NOMO-1 treated with DMSO at 0.1 percent for 48 hours (cell line): Measurements from ENCODE around the gene HOXD12.

Source experiments
- DNase-seq: peaks from one replicate; lab custom pipeline; 2025; ENCODE audit not compliant: unreplicated experiment; lab: John Stamatoyannopoulos, UW

Gene HOXD12

DNA sequence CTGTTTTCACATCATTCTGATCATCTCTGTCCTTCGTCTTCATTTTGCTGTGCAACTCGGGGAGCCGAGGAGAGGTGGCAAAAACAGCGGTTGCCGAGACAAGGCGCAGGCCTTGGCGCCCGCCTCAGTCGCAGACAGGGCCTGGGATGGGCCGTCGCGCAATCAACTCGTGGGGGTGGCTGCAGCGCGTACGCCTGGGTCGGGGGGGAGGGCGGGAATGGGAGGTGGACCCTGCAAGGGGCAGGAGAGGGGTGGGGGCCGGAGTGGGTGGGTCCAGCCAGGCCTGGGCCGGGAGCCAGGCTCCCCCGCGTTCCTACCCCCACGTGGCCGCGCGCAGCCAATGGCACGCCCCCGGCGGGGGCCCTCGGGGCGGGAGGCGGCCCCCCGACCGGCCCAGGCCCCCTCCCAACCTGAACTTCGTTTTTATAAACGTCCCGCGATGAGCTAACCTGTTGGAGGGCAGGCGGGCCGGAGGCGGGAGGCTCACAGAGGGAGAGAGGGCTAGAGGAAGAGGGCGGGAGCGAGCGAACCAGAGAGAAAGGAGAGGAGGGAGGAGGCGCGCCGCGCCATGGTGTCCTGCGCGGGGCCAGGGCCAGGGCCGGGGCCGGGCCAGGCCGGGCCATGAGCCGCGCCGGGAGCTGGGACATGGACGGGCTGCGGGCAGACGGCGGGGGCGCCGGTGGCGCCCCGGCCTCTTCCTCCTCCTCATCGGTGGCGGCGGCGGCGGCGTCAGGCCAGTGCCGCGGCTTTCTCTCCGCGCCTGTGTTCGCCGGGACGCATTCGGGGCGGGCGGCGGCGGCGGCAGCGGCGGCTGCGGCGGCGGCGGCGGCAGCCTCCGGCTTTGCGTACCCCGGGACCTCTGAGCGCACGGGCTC, 7.1 kb upstream of the HOXD12 start, which contains the start of gene HOXD13:
HOXD13 (plus strand) TSS at position 452 of the 875 bp plus-strand sequence; CDS start at position 622, 170 bp downstream.
- no peak for DNase-seq

DNA sequence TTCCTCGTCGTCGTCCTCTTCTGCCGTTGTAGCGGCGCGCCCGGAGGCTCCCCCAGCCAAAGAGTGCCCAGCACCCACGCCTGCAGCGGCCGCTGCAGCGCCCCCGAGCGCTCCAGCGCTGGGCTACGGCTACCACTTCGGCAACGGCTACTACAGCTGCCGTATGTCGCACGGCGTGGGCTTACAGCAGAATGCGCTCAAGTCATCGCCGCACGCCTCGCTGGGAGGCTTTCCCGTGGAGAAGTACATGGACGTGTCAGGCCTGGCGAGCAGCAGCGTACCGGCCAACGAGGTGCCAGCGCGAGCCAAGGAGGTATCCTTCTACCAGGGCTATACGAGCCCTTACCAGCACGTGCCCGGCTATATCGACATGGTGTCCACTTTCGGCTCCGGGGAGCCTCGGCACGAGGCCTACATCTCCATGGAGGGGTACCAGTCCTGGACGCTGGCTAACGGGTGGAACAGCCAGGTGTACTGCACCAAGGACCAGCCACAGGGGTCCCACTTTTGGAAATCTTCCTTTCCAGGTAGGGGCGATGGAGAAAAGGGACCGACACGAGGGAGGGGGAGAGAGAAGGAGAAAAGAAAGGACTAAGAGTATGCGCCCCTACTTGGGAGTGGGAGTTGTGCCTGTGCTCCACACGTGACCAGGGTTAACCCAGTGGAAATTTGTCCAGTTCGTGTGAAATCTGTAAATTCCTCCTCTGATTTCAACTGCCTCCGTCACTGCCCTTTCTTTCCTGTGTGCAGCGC, 6.3 kb upstream of the HOXD12 start:
- no peak for DNase-seq

DNA sequence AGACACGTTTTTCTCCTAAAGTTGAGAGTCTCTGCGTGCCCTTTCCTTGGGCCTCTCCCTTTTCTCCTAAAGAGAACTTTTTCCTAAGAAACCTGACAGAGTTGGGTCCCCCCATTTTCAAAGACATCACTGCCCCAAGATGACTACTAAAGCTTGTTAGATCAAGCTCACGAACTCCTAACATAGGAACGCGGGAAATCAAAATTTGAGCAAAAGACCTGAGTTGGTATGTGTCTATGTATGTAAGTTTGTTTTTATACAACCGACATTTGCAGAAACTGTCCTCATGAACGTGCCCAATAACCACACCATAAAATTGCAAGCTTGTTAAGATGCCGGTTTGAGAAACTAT, 5.7 kb upstream of the HOXD12 start:
- DNase-seq: no peak

DNA sequence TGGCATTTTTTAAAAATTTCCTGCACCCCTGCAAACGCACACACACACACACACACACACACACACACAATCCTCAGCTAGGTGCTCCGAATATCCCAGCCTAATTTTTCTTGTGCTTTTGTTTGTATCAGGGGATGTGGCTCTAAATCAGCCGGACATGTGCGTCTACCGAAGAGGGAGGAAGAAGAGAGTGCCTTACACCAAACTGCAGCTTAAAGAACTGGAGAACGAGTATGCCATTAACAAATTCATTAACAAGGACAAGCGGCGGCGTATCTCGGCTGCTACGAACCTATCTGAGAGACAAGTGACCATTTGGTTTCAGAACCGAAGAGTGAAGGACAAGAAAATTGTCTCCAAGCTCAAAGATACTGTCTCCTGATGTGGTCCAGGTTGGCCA, 5.2 kb upstream of the HOXD12 start:
- no peak for DNase-seq

DNA sequence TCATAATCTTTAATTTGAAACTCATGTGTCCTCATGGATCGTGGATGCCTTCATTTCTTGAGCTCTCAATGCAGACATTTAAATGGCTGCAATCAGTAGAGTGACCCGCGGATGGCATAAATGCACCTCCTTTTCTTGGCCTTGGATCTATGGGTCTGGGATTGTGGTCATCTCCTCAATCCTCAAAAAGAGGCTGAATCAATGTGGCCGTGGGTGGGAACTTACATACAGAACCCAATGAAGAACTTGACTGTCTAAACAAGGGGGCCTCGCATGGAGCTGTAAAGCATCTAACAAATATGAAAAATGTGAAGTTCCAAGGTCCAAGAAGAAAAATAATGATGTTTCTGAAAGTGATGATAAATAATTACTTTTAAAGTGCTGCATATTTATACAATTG, 4.2 kb upstream of the HOXD12 start:
- DNase-seq: no peak

DNA sequence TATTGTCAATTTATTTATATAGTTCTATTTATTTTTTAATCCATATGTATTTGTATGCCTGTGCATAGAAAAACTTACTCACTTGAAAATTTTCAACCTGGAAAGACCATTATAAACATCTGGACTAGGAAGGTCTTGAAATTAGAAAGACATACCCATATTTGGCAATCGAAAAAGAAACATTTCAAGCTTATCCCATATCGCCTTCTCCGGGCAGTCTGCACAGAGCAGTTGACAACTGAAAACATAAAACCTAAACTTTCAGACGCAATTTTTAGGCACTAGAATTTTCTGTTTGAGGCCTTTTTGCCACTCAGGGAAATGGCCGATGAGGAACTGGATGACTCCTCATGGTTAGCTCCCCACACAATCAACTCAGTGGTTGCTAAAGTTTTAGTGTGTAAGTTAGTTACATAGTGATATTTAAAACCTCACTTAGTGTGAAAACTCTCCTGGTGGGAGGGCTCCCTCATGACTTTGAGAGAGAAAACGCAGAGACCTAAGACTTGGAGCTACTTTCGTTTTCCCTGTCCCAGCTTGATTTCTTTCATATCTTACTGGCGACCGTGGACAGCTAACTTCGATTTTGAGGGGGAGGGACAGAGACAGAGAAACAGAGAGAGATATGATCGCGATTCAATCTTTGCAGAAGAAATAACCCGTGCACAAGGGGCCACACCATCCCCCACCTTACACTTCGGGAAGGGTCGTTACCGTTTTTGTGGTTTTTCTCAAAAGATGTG, 3.2 kb upstream of the HOXD12 start:
- no peak for DNase-seq

DNA sequence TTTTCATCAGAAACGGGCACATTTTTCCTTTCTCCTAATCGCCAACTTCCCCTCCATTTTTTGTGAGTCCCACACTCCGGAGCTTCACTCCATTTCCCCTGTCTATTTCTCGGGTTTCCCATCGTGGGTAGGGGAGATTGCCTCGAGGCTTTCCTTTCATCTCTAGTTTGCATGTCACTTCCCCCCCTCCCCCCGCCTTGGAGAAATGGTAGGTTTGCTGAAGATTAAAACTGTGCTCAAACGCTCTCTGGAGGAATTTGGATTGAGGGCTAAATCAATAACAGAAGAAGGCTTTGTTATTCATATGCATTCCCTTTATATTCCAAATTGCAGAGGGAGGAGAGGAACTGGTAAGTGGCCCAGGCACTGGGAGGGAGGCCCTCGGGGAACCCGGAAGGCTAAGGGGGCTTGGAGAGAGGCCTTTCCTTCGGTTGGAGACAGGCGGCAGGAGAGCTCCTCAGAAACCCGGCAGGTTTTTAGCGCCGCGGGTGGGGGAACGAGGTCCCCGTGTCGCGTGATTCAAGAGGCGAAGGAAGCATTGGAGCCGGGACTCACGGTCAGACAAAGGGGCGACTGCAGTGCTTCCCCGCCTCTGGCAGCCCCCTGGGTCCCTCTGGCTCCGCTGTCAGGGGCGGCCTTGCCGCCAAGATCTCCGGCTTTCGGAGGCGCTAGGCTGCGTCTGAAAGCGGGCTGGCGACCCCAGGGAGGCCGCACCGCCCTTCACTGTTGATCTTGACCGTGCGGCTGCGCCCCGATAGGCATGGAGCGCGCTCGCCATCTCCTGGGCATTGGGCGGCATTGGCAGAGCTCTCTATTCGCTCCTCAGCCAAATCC, 2.4 kb upstream of the HOXD12 start:
- DNase-seq: peak; percentile 66

DNA sequence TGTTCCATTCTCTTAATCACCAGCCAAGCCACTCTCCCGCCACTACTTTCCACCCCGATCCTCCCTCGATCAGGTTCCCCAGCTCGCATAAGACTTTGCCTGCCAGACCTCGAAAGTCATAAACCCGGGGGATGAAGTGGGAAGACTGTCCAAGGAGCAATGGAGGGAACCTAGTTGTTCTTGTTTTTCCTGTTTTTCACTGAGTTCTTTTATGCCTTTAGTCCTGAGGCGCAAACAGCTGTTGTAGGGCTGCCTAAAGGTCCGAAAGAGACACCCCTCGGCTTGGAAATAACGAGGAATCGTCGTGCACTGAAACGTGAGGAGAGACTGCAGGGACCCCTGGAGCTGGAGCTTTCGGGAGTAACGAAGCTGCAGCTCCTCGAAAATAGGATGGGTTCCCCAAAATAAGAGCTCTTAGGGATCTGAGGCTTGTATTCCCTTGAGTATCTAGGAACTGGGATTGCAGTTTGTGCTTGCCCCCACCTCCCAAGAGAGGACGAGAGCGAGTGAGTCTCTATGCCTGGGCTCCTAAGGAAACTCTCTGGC, 1.7 kb upstream of the HOXD12 start:
- no peak for DNase-seq

DNA sequence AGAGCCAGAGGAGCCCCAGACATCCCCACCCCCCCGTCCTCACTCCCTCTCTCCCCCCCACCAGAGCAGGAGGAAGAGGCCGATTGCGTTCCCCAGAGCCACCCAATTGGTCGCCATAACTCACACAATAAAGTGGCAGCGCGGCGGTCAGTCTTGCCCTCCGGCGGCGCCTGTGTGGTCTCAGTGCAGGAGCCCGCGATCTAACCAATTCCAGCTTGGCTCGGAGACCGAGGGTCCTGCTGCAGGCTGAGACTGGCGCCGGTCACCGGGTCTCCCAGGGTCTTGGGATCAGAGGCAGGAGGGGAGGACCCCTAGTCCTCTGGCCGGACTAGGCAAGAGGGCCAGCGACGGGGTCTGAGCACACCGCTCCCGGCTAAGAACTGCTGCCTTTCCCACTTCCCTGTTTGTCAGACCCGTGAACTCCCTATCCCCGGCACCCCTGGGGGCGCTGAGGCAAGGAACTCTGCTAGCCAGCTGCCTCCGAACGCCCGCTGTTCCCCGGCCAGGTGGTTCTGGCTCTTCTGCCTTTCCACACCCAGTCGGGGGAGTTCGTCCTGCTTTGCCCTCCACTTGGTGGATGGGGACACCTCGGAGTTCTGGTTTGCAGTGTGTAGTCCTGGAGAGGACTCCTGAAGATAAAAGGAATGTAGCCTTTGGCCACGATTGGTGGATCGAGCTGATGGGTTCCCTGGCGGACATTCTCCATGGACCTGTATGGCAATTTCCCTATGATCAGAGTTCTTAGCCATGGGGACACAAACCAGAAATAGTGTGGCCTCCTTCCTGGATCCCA, 1.0 kb upstream of the HOXD12 start:
- no peak for DNase-seq

DNA sequence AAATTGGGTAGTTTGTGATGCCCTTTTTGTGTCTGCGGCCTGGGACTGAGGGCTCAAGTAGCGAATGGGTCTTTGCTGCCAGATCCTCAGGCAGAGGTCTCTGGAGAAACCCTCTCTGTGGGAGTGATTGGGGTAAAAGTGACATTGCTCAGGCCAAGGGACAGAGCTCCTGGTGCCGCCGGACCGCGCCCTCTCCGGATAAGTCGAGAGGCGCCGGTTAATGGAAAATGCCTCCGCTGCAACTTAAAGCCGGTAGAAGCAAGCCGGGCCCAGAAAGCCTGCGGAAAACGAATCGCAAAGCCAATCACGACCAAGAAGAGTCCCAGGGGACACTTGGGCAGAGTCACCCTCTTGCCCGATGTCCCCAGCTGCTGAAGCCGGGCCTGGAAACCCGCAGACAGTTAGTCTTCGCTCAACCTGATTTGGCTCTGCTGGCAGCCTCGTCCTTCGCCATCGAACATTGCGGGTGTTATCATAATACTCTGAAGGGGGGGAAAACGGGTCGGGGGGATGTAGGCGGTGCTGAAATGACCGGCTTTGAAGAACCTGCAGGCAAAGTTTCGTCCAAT, 352 bp upstream of the HOXD12 start:
- DNase-seq: no peak

DNA sequence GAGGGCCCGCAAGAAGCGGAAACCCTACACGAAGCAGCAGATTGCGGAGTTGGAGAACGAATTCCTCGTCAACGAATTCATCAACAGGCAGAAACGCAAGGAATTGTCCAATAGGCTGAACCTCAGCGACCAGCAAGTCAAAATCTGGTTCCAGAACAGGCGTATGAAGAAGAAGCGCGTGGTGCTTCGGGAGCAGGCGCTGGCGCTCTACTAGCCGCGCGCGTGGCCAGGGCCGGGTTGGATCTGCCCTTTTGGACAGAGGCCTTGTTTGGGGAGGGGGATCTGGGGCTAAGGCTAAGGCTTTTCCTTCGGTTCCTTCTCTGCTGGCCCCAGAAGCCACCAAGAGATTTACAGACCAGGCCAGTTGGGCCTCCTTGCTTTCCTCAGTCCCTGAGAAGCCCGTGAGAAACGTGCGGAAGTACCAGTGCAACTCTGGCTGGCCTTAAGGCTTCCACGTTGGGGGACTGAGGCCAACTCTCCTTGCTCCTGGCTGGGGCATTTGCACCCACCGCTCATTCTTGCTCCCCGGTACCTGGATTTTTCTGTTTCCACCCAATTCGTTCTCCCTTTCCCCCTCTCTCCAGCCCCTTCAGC, 1.0 kb downstream of the HOXD12 start:
- no peak for DNase-seq

DNA sequence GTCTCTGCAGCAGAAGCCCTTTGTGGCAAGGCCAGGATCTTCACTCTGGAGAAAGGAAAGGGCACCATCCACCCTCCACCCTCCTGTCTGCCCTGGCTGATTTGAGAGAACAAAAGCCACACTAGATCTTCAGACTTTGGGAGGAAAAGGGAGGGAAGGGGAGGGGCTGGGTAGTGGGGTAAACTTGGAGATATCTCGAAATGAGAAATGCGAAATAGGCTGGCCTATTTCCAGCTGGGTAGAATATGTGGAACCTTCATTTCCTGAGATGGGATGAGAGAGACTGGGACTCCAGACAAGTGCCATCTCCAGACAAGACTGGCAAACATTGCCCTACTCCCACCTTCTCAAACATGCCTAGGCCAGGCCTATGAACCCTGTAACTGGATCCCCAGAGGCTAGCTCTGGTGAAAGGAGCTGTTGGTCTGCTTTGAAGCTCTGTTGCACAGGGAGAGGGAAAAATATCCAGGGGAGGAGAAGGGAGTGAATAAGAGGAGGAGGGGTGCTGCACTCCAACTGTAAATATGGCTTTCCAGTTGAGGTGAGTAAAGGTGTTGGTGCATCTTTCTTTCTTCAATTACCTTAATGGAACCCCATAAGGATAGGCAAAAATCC, 1.7 kb downstream of the HOXD12 start:
- DNase-seq: no peak

DNA sequence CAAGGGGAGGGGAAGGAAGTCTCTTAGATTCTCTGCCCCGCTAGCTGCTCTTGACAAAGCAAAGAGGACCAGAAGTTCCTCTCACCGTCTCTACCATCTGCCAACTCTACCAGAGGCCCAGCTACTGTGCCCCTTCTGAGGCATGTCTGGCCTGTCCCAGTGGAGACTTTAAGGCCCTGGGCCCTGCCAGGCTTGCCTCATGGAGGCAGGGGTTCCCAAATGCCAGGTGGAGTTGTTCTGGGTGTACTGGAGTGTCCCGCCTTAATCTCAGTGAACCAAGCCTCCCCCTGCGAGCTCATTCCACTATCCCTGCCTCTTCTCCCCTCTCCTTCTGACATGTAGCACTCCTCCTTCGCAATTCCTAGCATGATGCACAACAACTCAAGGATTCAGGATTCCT, 2.2 kb downstream of the HOXD12 start:
- DNase-seq: no peak

DNA sequence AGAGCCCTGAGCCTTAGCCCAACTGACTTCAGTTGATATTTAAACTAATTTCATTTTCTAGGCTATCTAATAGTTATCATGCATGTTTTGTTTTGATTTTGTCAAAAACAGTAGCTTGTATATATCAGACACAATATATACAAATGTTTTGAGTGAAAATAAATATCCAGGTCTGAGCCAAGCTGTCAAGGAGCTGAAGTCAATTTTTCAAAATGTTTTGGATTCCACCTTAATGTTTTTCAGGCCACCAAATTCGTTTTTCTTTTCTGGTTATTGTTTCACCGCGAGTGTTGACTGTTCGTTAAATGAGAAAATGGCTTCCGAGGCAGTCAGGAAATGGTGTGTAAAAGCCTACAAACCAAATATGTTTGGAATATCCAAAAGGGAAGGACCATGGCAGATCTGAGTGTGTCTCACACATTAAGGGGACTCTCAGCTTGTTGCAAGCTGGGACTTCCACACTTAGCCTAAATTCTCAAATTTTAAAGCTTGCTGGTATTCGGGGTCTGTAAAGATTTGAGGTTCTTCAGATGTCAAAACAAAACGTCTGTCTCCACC, 2.8 kb downstream of the HOXD12 start:
- no peak for DNase-seq

DNA sequence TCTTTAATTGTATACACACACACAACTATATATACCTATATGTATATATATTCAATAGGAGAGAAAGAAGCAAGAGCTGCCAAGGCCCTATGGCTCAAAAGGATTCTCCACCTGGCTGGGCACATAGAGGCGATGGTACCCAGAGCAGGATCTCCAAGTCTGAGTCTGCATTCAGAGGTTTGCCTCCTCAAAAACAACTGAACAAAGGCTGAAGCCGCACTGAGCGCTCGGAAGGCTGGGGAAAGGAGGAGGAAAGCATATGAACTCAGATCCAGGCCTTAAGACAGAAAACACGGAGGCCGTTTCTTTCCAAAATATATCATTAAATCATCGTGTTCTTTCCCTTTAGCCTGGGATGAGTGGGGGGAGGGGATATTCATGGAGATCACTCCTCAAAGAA, 3.6 kb downstream of the HOXD12 start:
- no peak for DNase-seq

DNA sequence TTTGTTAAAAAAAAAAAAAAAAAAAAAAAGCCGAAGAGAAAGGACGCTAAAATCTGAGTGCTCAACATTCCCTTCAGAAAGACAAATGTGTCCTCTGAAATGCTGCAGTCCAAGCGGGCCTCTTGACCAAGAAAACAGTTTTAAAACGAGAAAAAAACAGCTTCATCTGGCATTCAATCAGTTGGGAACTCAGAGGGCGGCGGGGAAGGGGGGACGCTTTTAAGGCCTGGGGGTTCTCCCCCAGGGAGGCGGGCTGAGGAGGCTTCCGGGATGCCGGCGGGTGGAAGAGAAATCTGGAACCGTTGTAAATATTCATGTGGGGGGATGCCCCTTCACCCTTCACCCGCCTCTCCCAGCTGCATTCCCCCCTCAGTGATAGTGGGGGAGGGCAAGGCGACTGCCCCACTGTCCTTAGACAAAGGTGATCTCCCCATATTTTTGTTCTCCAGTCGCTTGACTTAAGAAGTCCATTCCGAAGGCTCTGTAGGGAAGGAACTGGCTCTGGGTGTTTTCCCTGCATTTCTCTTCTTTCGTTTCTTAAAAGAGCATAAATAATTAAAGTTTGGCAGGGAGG, 4.2 kb downstream of the HOXD12 start:
- DNase-seq: no peak

DNA sequence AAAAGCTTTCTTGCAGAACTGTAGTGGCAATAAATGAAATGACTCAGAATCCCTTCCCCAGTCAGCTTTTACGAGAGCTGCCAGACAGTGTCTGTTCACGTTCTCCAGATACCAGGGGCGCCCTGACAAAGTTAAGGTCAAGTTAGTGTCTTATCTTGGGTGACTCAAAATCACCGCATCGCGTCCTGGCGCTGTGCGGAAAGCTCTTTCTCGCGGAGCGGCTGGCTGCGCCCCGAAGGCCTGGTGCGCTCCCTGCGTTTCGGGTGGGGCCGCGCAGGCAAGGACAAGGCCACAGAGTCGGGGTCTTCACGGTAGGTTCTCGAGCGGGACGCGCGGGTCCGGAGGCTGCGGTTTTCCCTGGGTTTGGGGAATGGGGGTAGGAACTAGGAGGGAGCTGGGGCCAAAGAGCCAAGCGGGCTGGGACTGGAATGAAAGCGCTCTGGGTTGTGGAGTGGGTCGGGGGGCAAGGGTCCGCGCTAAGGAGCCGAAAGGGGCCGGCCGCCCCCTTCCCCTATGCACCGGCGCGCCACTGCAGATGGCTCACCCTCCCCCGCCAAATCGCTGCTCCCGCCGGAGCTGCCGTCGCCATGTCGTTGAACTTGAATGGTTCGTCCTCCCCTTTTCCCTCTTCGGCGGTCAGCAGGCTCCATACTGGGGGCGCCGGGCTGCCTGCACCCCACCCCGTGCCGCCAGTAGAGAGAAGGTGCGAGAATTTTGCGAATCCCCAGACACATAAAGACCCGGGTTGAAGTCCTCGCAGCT, 4.9 kb downstream of the HOXD12 start:
- no peak for DNase-seq
